GM12878 (cell line): ENCODE results near the gene PAXX. TPM values are rescaled to one million over a fixed set of nuclear protein-coding genes. Genes with fewer than 3 reads are reported as not detected.

Source experiments
- ATAC-seq: fragments of 200-7000 bp; cut with Tn5 transposase; 3 replicates; pipeline ENCODE4 v1.9.1; 2020; ENCODE audit warnings: mild to moderate bottlenecking, moderate library complexity
- BruUV-seq: library from RNA; stranded (reverse); fragments of 400-500 nt; replicated peaks from 2 replicates; lab custom pipeline; 2021; lab: Mats Ljungman, UMichigan
- CTCF ChIA-PET: fragments of 300-600 bp; sonication (Branson Sonifier 250); formaldehyde crosslinking; extraction: SDS; loops from one replicate; lab custom pipeline; 2021; ENCODE audit warnings: inconsistent platforms; lab: Yijun Ruan, JAX
- POLR2A ChIA-PET: fragments of 350-600 bp; formaldehyde crosslinking; extraction: SDS; loops from one replicate; lab custom pipeline; 2021; ENCODE audit warnings: inconsistent platforms; lab: Charles Lee
- RAD21 ChIA-PET: fragments of 300-600 bp; sonication (Branson Sonifier 250); formaldehyde crosslinking; loops from one replicate; lab custom pipeline; 2023; ENCODE audit warnings: antibody characterized with exemption; ENCODE audit not compliant: unreplicated experiment; lab: Charles Lee
- SMC1A ChIA-PET: fragments of 300-600 bp; sonication (Branson Sonifier 250); formaldehyde crosslinking; loops from one replicate; lab custom pipeline; 2023; ENCODE audit not compliant: unreplicated experiment, uncharacterized antibody; lab: Charles Lee
- DNase-seq: peaks from one replicate; pipeline ENCODE4 v3.0.0-alpha.2; 2011; ENCODE audit warnings: low read depth, low spot score
- FAIRE-seq: peaks from 3 replicates; lab custom pipeline; 2011; peaks lifted over from hg19 to GRCh38; lab: Jason Lieb, UNC
- H2AFZ ChIP-seq: 2 replicates; pipeline ENCODE4 v1.6.0; 2011; ENCODE audit warnings: low read depth, low read length, control low read depth; ENCODE audit not compliant: control insufficient read depth
- H3K27ac ChIP-seq: 2 replicates; pipeline ENCODE4 v1.5.1; 2011; ENCODE audit warnings: control low read depth; ENCODE audit not compliant: control insufficient read depth, insufficient read depth
- H3K27me3 ChIP-seq, 2 experiments: replicated peaks in 1 of 2; 2 replicates each; pipeline versions ENCODE4 v1.6.0 to v1.6.1; 2011; ENCODE audit warnings: low read length in 1 of 2; ENCODE audit not compliant: control insufficient read depth in 2 of 2, insufficient read depth in 2 of 2
- H3K36me3 ChIP-seq, 2 experiments: 2 replicates each; pipeline ENCODE4 v1.5.1; 2011; ENCODE audit warnings: low read length in 1 of 2; ENCODE audit not compliant: control insufficient read depth in 2 of 2, insufficient read depth in 2 of 2
- H3K4me1 ChIP-seq: 2 replicates; pipeline ENCODE4 v1.6.1; 2011; ENCODE audit warnings: mild to moderate bottlenecking, low read length, moderate library complexity, mixed read lengths; ENCODE audit not compliant: control insufficient read depth, insufficient read depth
- H3K4me2 ChIP-seq: 2 replicates; pipeline ENCODE4 v1.6.0; 2011; ENCODE audit warnings: control low read depth; ENCODE audit not compliant: control insufficient read depth, insufficient read depth
- H3K4me3 ChIP-seq: fragments of 200-600 bp; sonication (generic); 2 replicates; pipeline ENCODE4 v1.5.1; 2016
- H3K79me2 ChIP-seq: 2 replicates; pipeline ENCODE4 v1.6.0; 2011; ENCODE audit warnings: low read length; ENCODE audit not compliant: control insufficient read depth, insufficient read depth
- H3K9ac ChIP-seq: 2 replicates; pipeline ENCODE4 v1.8.0; 2011; ENCODE audit warnings: low read length, control low read depth, mixed read lengths; ENCODE audit not compliant: control insufficient read depth, insufficient read depth
- H3K9me3 ChIP-seq: replicated peaks from 3 replicates; pipeline ENCODE4 v1.5.1; 2011; ENCODE audit warnings: mild to moderate bottlenecking, low read length; ENCODE audit not compliant: control insufficient read depth, insufficient read depth
- H4K20me1 ChIP-seq: 2 replicates; pipeline ENCODE4 v1.6.0; 2011; ENCODE audit not compliant: control insufficient read depth, insufficient read depth
- HSF1 ChIP-seq: fragments of 150-350 bp; IDR thresholded peaks from 2 replicates; pipeline ENCODE4 v1.6.1; 2014; ENCODE audit warnings: mild to moderate bottlenecking, low read depth, low read length
- MEF2A ChIP-seq: IDR thresholded peaks from 2 replicates; pipeline ENCODE4 v1.6.1; 2011; ENCODE audit warnings: low read depth, mild to moderate bottlenecking, low read length, moderate library complexity; ENCODE audit not compliant: insufficient read depth
- MXI1 ChIP-seq: fragments of 150-350 bp; IDR thresholded peaks from 2 replicates; pipeline ENCODE4 v1.6.1; 2011; ENCODE audit warnings: low read depth, mild to moderate bottlenecking, inconsistent platforms, low read length, improper control_type of control experiment
- STAT1 ChIP-seq: fragments of 450-650 bp; conservative IDR thresholded peaks from 2 replicates; pipeline ENCODE4 v1.6.1; 2014; ENCODE audit warnings: antibody characterized with exemption, mild to moderate bottlenecking
- TCF3 ChIP-seq: IDR thresholded peaks from 2 replicates; pipeline ENCODE4 v1.6.1; 2012; ENCODE audit warnings: low read depth, mild to moderate bottlenecking, low read length, borderline replicate concordance; ENCODE audit not compliant: insufficient read depth
- ZNF687 ChIP-seq: fragments of 450-650 bp; IDR thresholded peaks from 2 replicates; pipeline ENCODE4 v1.6.1; 2017; ENCODE audit warnings: mild to moderate bottlenecking, moderate library complexity
- WGBS: methylation state at CpG from one replicate; pipeline ENCODE4 v1.1.6; 2016; ENCODE audit warnings: low lambda C conversion rate; ENCODE audit not compliant: insufficient replicate concordance, insufficient coverage; ENCODE audit errors: missing lambda C conversion rate; 5-methylcytosine and 5-hydroxymethylcytosine counted together
- in situ Hi-C: fragments of 300-500 bp; cut with MboI; formaldehyde crosslinking; loops from 9 replicates; pipeline ENCODE4 v1.14.3; 2018; ENCODE audit warnings: mixed read lengths
- intact Hi-C: fragments of 100-400 bp; cut with micrococcal nuclease; formaldehyde crosslinking; loops from one replicate; pipeline ENCODE4 v1.14.2; 2022; ENCODE audit not compliant: unreplicated experiment
- polyA plus RNA-seq, 11 experiments: library from polyadenylated mRNA; depleted of rRNA in 4 of 11; unstranded in 6 of 11; stranded (reverse) in 5 of 11; fragments of >200 nt; fragmentation: Nextera tagmentation in 4 of 11; fragmentation: Illumina TruSeq in 1 of 11; extraction: Ambion mirVana in 4 of 11; extraction: Trizol in 1 of 11; gene quantifications; 1 replicate in 1 of 11; 2 replicates in 10 of 11; pipeline versions ENCODE4 v1.2.1 to v1.2.3, GENCODE V29; 2011 to 2016; ENCODE audit warnings: inconsistent platforms in 2 of 11, missing spikeins in 2 of 11, low read depth in 1 of 11
- total RNA-seq, 4 experiments: library from RNA; depleted of rRNA in 3 of 4; stranded (reverse); fragments of >200 nt in 3 of 4; fragmentation: Illumina TruSeq in 1 of 4; extraction: Trizol in 1 of 4; gene quantifications; 2 replicates each; pipeline versions ENCODE4 v1.2.1 to v1.2.3, GENCODE V29; 2013 to 2021

The PAXX gene
- total and polyA plus RNA-seq, 10 of the 15 experiments (the other 5 are each of a cell fraction or from before 2014, with no cell fraction given), result 0.18 to 60.6 (median 29.5) TPM

GRCh38 chr9:136973618-136974617 is 18.3 kb upstream of the PAXX start:
- Histone ChIP-seq H3K27me3 (no peaks in the 10 kb centered on the region; a peak in 2 of 4 replicates), H3K9me3 (no peaks in the 10 kb centered on the region), H4K20me1 (no peaks in the 10 kb centered on the region), H3K9ac (no peak overlapping the region), H3K4me1 (no peaks in the 10 kb centered on the region), H3K79me2 (no peaks in the 10 kb centered on the region), H2AFZ (no peak overlapping the region), H3K36me3 (no peaks in the 10 kb centered on the region), H3K27ac (no peak overlapping the region), H3K4me2 (no peak overlapping the region), H3K4me3 (no peak overlapping the region)
- ChIA-PET SMC1A (no interaction called here), RAD21 (interaction anchor here (0.8 kb wide), 1 partner anchor 61 kb away, joined by 3 read pairs; no protein-coding TSS in a partner anchor), CTCF (interaction anchor here (2.9 kb wide), 1 partner anchor 61 kb away, joined by 11 read pairs; no protein-coding TSS in a partner anchor), POLR2A (no interaction called here)
- no peak for TF ChIP-seq STAT1
- no peak for TF ChIP-seq MXI1
- TF ChIP-seq TCF3, result no peak
- TF ChIP-seq MEF2A, result no peak
- no peak for TF ChIP-seq HSF1
- TF ChIP-seq ZNF687, result no peak
- FAIRE-seq, result no peak
- DNase-seq, result no peak
- intact Hi-C loops (no loop called here), in situ Hi-C loops (no loop called here)
- BruUV-seq, result no TSS peak
- WGBS, result 27% methylated on average over 28 of the region's 29 CpGs
- no peak for ATAC-seq
